Cerebellar cortex (tissue), 1 donor: ENCODE results near the gene GDNF.
A peak's percentile ranks its signal among the peaks of the same experiment; 100 is the strongest.
"Not testable (repeated sequence)": the region's sequence is repeated elsewhere in the genome, so short reads cannot be mapped to it uniquely, and the experiment has no call there.

ENCODE experiments used
- DNase-seq: peaks from one replicate; pipeline ENCODE4 v3.0.0-alpha.2; 2015; ENCODE audit warnings: low spot score

The GDNF gene

GRCh38 chr5:37839407-37840052, at the start of gene GDNF:
Gene GDNF, minus strand, starts transcription at chr5:37840041. Its CDS starts 5,245 bp downstream, at chr5:37834796.
- peak; percentile 43 for DNase-seq

- no peak for DNase-seq
These were observed 48.6 kb upstream of the GDNF start for GRCh38 chr5:37888476-37888875.

- peak; percentile 9 for DNase-seq
These were observed 46.5 kb upstream of the GDNF start for GRCh38 chr5:37886242-37886905.

GRCh38 chr5:37882636-37883035, 42.8 kb upstream of the GDNF start:
- no peak for DNase-seq

- no peak for DNase-seq
These were observed 41.5 kb upstream of the GDNF start for GRCh38 chr5:37881359-37881758.

GRCh38 chr5:37876943-37877342, 37.1 kb upstream of the GDNF start:
- DNase-seq, result no peak

GRCh38 chr5:37876245-37876644, 36.4 kb upstream of the GDNF start:
- no peak for DNase-seq

GRCh38 chr5:37875051-37875787, 35.4 kb upstream of the GDNF start:
- no peak for DNase-seq

- DNase-seq, result no peak
These were observed 34.1 kb upstream of the GDNF start for GRCh38 chr5:37873988-37874387.

GRCh38 chr5:37871023-37871815, 31.4 kb upstream of the GDNF start:
- no peak for DNase-seq

- no peak for DNase-seq
These were observed 29.4 kb upstream of the GDNF start for GRCh38 chr5:37869216-37869615.

- no peak for DNase-seq
These were observed 27.8 kb upstream of the GDNF start for GRCh38 chr5:37867654-37868053.

- DNase-seq, result not testable (repeated sequence)
These were observed 23.1 kb upstream of the GDNF start for GRCh38 chr5:37862907-37863306.

- DNase-seq, result no peak
These were observed 20.4 kb upstream of the GDNF start for GRCh38 chr5:37860206-37860605.

GRCh38 chr5:37859805-37860204, 20.0 kb upstream of the GDNF start:
- DNase-seq, result no peak

GRCh38 chr5:37858250-37858649, 18.4 kb upstream of the GDNF start:
- no peak for DNase-seq

GRCh38 chr5:37857696-37858095, 17.9 kb upstream of the GDNF start:
- no peak for DNase-seq

- no peak for DNase-seq
These were observed 15.6 kb upstream of the GDNF start for GRCh38 chr5:37855438-37855837.

GRCh38 chr5:37851305-37851704, 11.5 kb upstream of the GDNF start:
- no peak for DNase-seq

- no peak for DNase-seq
These were observed 10.5 kb upstream of the GDNF start for GRCh38 chr5:37850226-37850865.

- DNase-seq, result no peak
These were observed 9.8 kb upstream of the GDNF start for GRCh38 chr5:37849641-37850040.

- no peak for DNase-seq
These were observed 8.2 kb upstream of the GDNF start for GRCh38 chr5:37847978-37848425.
